Keratinocyte (primary cell): ENCODE results near the gene HOMER3. TPM values are rescaled to one million over a fixed set of nuclear protein-coding genes. Genes with fewer than 3 reads are reported as not detected.

Experiments used
- DNase-seq: peaks from one replicate; pipeline ENCODE4 v3.0.0-alpha.2; 2011; ENCODE audit warnings: low read depth, missing footprints, low spot score
- FAIRE-seq: peaks from 2 replicates; lab custom pipeline; 2011; peaks lifted over from hg19 to GRCh38; lab: Jason Lieb, UNC
- H2AFZ ChIP-seq: 2 replicates; pipeline ENCODE4 v1.6.0; 2012; ENCODE audit warnings: low read length, control low read depth, inconsistent platforms; ENCODE audit not compliant: control insufficient read depth
- H3K27ac ChIP-seq: 2 replicates; pipeline ENCODE4 v1.5.1; 2011; ENCODE audit warnings: low read length; ENCODE audit not compliant: control insufficient read depth, insufficient read depth
- H3K27me3 ChIP-seq: 3 replicates; pipeline ENCODE4 v1.6.0; 2011; ENCODE audit warnings: low read length; ENCODE audit not compliant: control insufficient read depth, insufficient read depth; ENCODE audit errors: extremely low read depth
- H3K36me3 ChIP-seq, 2 experiments: 2 replicates in 1 of 2; 3 replicates in 1 of 2; pipeline ENCODE4 v1.5.1; 2011; ENCODE audit warnings: low read length in 2 of 2, mild to moderate bottlenecking in 1 of 2; ENCODE audit not compliant: control insufficient read depth in 2 of 2, insufficient read depth in 2 of 2; ENCODE audit errors: extremely low read depth in 1 of 2
- H3K4me1 ChIP-seq: 3 replicates; pipeline ENCODE4 v1.5.1; 2011; ENCODE audit warnings: low read length; ENCODE audit not compliant: control insufficient read depth, insufficient read depth; ENCODE audit errors: extremely low read depth
- H3K4me2 ChIP-seq: 3 replicates; pipeline ENCODE4 v1.6.0; 2011; ENCODE audit warnings: low read depth, low read length; ENCODE audit not compliant: control insufficient read depth, insufficient read depth; ENCODE audit errors: extremely low read depth
- H3K4me3 ChIP-seq, 3 experiments: fragments of 200-600 bp in 1 of 3; sonication (generic) in 1 of 3; 2 replicates in 2 of 3; 3 replicates in 1 of 3; pipeline ENCODE4 v1.5.1; 2011 to 2016; ENCODE audit warnings: low read length in 3 of 3, mild to moderate bottlenecking in 3 of 3, control low read depth in 2 of 3, inconsistent platforms in 1 of 3, low read depth in 1 of 3, mixed read lengths in 1 of 3, mixed run types in 1 of 3, moderate library complexity in 1 of 3; ENCODE audit not compliant: control insufficient read depth in 2 of 3, insufficient read depth in 2 of 3; ENCODE audit errors: extremely low read depth in 1 of 3
- H3K79me2 ChIP-seq: 2 replicates; pipeline ENCODE4 v1.6.0; 2012; ENCODE audit warnings: low read length; ENCODE audit not compliant: control insufficient read depth, insufficient read depth
- H3K9ac ChIP-seq: 3 replicates; pipeline ENCODE4 v1.6.0; 2011; ENCODE audit warnings: low read length; ENCODE audit not compliant: control insufficient read depth, insufficient read depth; ENCODE audit errors: extremely low read depth
- H3K9me1 ChIP-seq: 3 replicates; pipeline ENCODE4 v1.6.0; 2011; ENCODE audit warnings: low read length; ENCODE audit not compliant: control insufficient read depth, insufficient read depth; ENCODE audit errors: extremely low read depth
- H3K9me3 ChIP-seq: 2 replicates; pipeline ENCODE4 v1.5.1; 2012; ENCODE audit warnings: low read depth, low read length; ENCODE audit not compliant: control insufficient read depth
- H4K20me1 ChIP-seq: 3 replicates; pipeline ENCODE4 v1.6.0; 2011; ENCODE audit warnings: low read length; ENCODE audit not compliant: control insufficient read depth, insufficient read depth; ENCODE audit errors: extremely low read depth
- EZH2 ChIP-seq: IDR thresholded peaks from one replicate; pipeline ENCODE4 v1.6.1; 2012; ENCODE audit warnings: inconsistent platforms, mild to moderate bottlenecking, low read length, moderate library complexity
- dilution Hi-C: fragments of 300-500 bp; cut with MboI; formaldehyde crosslinking; loops from one replicate; pipeline ENCODE4 v1.7.0; 2020; ENCODE audit warnings: low sequenced_read_pairs; ENCODE audit not compliant: extremely low pct_ligation_motif_present
- polyA plus RNA-seq, 5 experiments: library from polyadenylated mRNA; depleted of rRNA in 3 of 5; stranded (reverse) in 3 of 5; stranded (forward) in 1 of 5; unstranded in 1 of 5; fragments of >200 nt; gene quantifications; 1 replicate in 1 of 5; 2 replicates in 3 of 5; 3 replicates in 1 of 5; pipeline versions ENCODE4 v1.2.1 to v1.2.3, GENCODE V29; 2011 to 2012; ENCODE audit warnings: missing spikeins in 2 of 5, low read depth in 1 of 5, low replicate concordance in 1 of 5
- TF ChIP-seq, protein P1 (sequence below), 3 experiments: IDR thresholded peaks in 1 of 3; conservative IDR thresholded peaks in 1 of 3; optimal IDR thresholded peaks in 1 of 3; 2 replicates in 2 of 3; 3 replicates in 1 of 3; pipeline versions ENCODE3 to v1.5.1; 2011; ENCODE audit warnings: low read length in 3 of 3, mild to moderate bottlenecking in 3 of 3, moderate library complexity in 2 of 3, control low read depth in 1 of 3, inconsistent platforms in 1 of 3; ENCODE audit not compliant: insufficient read depth in 2 of 3; ENCODE audit errors: extremely low read depth in 1 of 3

HOMER3 gene
- polyA plus RNA-seq, 1 donor (not counting 4 experiments of a cell fraction or from before 2014, with no cell fraction given): 119 TPM

DNA sequence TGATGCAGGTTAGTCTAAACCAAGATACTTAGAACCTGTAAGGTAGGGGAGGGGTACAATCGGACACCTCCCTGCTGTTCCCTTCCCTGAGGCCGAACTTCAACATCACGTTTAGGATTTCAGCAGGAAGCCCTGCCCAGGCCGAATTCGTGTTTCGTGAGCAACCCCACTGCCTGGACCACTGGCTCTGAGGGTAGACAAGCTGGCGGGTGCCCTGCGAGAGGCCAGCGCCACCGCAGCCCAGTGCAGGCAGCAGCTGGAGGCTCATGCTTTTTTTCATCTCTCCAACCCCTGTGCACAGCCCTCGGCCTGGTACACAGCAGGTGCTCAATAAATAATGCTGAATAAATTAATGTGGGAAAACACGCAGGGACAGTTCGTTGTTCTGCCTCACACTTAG, 7.7 kb downstream of the HOMER3 start:
- Histone ChIP-seq H3K4me2 (no peak overlapping the region), H2AFZ (no peak overlapping the region), H3K27me3 (no peaks in the 10 kb centered on the region), H3K9ac (no peak overlapping the region), H3K36me3 (peaks cover 41 to 49% of the 10 kb centered on the region in 2 experiments), H3K27ac (no peak overlapping the region), H3K79me2 (peaks cover 24% of the 10 kb centered on the region), H3K9me1 (no peaks in the 10 kb centered on the region), H3K4me1 (peaks cover 12% of the 10 kb centered on the region), H3K9me3 (no peaks in the 10 kb centered on the region), H4K20me1 (peaks cover 8% of the 10 kb centered on the region), H3K4me3 (no peak overlapping the region)
- TF ChIP-seq, protein P1, sequence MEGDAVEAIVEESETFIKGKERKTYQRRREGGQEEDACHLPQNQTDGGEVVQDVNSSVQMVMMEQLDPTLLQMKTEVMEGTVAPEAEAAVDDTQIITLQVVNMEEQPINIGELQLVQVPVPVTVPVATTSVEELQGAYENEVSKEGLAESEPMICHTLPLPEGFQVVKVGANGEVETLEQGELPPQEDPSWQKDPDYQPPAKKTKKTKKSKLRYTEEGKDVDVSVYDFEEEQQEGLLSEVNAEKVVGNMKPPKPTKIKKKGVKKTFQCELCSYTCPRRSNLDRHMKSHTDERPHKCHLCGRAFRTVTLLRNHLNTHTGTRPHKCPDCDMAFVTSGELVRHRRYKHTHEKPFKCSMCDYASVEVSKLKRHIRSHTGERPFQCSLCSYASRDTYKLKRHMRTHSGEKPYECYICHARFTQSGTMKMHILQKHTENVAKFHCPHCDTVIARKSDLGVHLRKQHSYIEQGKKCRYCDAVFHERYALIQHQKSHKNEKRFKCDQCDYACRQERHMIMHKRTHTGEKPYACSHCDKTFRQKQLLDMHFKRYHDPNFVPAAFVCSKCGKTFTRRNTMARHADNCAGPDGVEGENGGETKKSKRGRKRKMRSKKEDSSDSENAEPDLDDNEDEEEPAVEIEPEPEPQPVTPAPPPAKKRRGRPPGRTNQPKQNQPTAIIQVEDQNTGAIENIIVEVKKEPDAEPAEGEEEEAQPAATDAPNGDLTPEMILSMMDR (optimal IDR thresholded peaks at IDR 0.05 in 1 of 3, IDR thresholded peaks at IDR 0.05 in 1 of 3, conservative IDR thresholded peaks at IDR 0.05 in 1 of 3; ENCODE audit: extremely low read depth in 1 of 3, insufficient read depth in 2 of 3, low read length in 3 of 3): no peak
- TF ChIP-seq EZH2: no peak
- no peak for FAIRE-seq
- dilution Hi-C loops: no loop called here
- DNase-seq: no peak

DNA sequence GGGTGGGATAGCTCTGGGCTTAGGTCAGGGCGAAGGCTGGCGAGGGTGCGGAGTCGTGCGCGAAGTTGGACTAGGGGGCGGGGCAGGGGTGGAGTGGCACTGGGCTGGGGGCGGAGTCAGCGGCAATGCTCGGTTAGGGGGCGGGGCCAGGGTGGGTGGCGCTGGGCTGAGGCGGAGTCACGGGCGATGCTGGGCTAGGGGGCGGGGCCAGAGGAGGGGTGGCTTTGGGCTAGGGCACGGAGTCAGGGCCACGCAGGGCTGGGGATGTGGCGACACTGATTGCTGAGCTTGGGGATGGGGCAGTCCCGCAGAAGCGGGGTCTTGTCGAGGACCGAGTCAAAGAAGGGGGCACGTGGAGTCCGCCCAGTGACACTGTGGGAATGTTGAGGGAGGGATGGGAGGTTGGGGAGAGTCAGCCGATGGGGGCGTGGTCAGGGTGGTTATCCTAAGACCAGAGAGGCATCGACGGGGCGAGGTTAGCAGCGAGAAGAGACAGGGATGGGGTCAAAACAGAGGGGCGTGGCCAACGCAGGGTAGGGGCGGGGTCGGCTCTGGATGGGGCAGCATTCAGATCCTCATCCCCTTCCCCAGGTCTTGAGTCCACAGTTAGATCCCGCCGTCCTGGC, 8.7 kb downstream of the HOMER3 start:
- Histone ChIP-seq H3K27ac (no peak overlapping the region), H3K27me3 (no peaks in the 10 kb centered on the region), H4K20me1 (peaks cover 8% of the 10 kb centered on the region), H3K4me3 (no peak overlapping the region), H3K9ac (no peak overlapping the region), H3K9me3 (no peaks in the 10 kb centered on the region), H3K4me2 (no peak overlapping the region), H2AFZ (no peak overlapping the region), H3K79me2 (peaks cover 18% of the 10 kb centered on the region), H3K36me3 (peaks cover 45 to 48% of the 10 kb centered on the region in 2 experiments), H3K9me1 (no peaks in the 10 kb centered on the region), H3K4me1 (peaks cover 12% of the 10 kb centered on the region)
- dilution Hi-C loops: no loop called here
- no peak for FAIRE-seq
- TF ChIP-seq, protein P1 (optimal IDR thresholded peaks at IDR 0.05 in 1 of 3, IDR thresholded peaks at IDR 0.05 in 1 of 3, conservative IDR thresholded peaks at IDR 0.05 in 1 of 3; ENCODE audit: extremely low read depth in 1 of 3, insufficient read depth in 2 of 3, low read length in 3 of 3): no peak
- TF ChIP-seq EZH2: no peak
- no peak for DNase-seq
